K562 (cell line): ENCODE results near the gene KRT82.

Experiments
- ESRRA ChIP-seq: fragments of 450-650 bp; IDR thresholded peaks from 2 replicates; pipeline ENCODE4 v1.6.1; 2014; ENCODE audit warnings: low read depth, mild to moderate bottlenecking, moderate library complexity, borderline replicate concordance
- POLR2A ChIP-seq: fragments of 450-650 bp; conservative IDR thresholded peaks from 2 replicates; pipeline ENCODE4 v1.6.1; 2016
- ZFP30 ChIP-seq: fragments of 250-450 bp; sonication (Bioruptor Pico); IDR thresholded peaks from 2 replicates; pipeline ENCODE4 v1.8.0; 2022; ENCODE audit warnings: moderate library complexity, mild to moderate bottlenecking, inconsistent platforms, borderline replicate concordance
- ZNF232 ChIP-seq: sonication (generic); formaldehyde crosslinking; IDR thresholded peaks from 2 replicates; pipeline ENCODE4 v1.8.0; 2022; ENCODE audit warnings: mild to moderate bottlenecking, missing genetic modification reagents
- ZNF274 ChIP-seq: IDR thresholded peaks from 2 replicates; pipeline ENCODE4 v1.6.1; 2011; ENCODE audit warnings: low read depth, mild to moderate bottlenecking, low read length, moderate library complexity, borderline replicate concordance
- ZNF3 ChIP-seq: fragments of 250-450 bp; sonication (Bioruptor Pico); IDR thresholded peaks from 2 replicates; pipeline ENCODE4 v1.5.0; 2021; ENCODE audit warnings: mild to moderate bottlenecking, moderate library complexity
- ZNF384 ChIP-seq: IDR thresholded peaks from 2 replicates; pipeline ENCODE4 v1.6.1; 2012; ENCODE audit warnings: low read depth, low read length, improper control_type of control experiment
- ZNF408 ChIP-seq: fragments of 250-450 bp; sonication (Bioruptor Pico); IDR thresholded peaks from 2 replicates; pipeline ENCODE4 v1.4.0; 2020; ENCODE audit warnings: low read depth, mild to moderate bottlenecking, moderate library complexity
- ZNF77 ChIP-seq: fragments of 250-450 bp; sonication (Bioruptor Pico); IDR thresholded peaks from 2 replicates; pipeline ENCODE4 v1.5.0; 2020
- TF ChIP-seq, protein P1 (sequence below): sonication (generic); formaldehyde crosslinking; IDR thresholded peaks from 2 replicates; pipeline ENCODE4 v1.5.0; 2020; ENCODE audit warnings: missing genetic modification reagents
- TF ChIP-seq, protein P2 (sequence below): sonication (generic); formaldehyde crosslinking; IDR thresholded peaks from 2 replicates; pipeline ENCODE4 v1.8.1; 2022; ENCODE audit warnings: missing genetic modification reagents

DNA sequence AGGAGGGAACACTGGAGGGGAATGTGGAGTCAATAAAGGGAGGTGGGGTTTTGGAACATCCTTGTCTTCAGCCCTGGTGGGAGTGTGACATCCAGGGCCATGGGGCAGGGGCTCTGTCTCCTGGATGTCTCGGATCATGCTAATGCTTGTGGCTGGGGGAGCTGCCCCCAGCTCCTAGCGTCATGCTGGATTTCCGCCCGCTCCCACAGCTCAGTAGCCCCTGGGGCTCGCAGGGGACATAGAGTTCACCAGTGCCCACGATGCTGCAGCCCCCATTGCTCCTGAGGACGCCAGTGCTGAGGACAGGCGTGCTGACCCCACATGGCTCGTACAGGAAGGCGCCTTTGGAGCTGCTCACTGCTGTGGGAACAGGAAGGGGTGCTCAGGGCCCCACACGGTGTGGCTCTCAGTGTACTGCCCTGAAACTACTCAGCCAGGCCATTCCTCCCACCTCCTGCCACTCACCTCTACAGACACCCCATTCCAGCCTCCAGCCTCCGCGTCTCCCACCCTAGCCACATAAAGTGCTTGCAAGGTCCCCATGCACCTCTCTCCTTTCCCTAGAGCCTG is 11.2 kb downstream of the KRT82 start:
- no peak for TF ChIP-seq ZNF384
- TF ChIP-seq ZNF232 (CRISPR knock-in tag), result no peak
- no peak for TF ChIP-seq ZNF3 (CRISPR knock-in tag)
- no peak for TF ChIP-seq ZFP30 (CRISPR knock-in tag)
- TF ChIP-seq ESRRA, result no peak
- no peak for TF ChIP-seq ZNF408 (CRISPR knock-in tag)
- TF ChIP-seq, protein P1, sequence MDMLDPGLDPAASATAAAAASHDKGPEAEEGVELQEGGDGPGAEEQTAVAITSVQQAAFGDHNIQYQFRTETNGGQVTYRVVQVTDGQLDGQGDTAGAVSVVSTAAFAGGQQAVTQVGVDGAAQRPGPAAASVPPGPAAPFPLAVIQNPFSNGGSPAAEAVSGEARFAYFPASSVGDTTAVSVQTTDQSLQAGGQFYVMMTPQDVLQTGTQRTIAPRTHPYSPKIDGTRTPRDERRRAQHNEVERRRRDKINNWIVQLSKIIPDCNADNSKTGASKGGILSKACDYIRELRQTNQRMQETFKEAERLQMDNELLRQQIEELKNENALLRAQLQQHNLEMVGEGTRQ (CRISPR knock-in tag), result no peak
- TF ChIP-seq, protein P2, sequence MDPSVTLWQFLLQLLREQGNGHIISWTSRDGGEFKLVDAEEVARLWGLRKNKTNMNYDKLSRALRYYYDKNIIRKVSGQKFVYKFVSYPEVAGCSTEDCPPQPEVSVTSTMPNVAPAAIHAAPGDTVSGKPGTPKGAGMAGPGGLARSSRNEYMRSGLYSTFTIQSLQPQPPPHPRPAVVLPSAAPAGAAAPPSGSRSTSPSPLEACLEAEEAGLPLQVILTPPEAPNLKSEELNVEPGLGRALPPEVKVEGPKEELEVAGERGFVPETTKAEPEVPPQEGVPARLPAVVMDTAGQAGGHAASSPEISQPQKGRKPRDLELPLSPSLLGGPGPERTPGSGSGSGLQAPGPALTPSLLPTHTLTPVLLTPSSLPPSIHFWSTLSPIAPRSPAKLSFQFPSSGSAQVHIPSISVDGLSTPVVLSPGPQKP (CRISPR knock-in tag), result no peak
- TF ChIP-seq POLR2A, result no peak
- no peak for TF ChIP-seq ZNF77 (CRISPR knock-in tag)
- TF ChIP-seq ZNF274, result no peak
